Loucy (cell line): Measurements from ENCODE around the gene CRYBA2.

Experiments used
- H2AFZ ChIP-seq: fragments of 200-600 bp; sonication (generic); 2 replicates; pipeline ENCODE4 v1.6.0; 2016; ENCODE audit warnings: antibody characterized with exemption, mild to moderate bottlenecking, low read length, moderate library complexity
- H3F3A ChIP-seq: fragments of 200-600 bp; 2 replicates; pipeline ENCODE4 v1.6.0; 2016; ENCODE audit warnings: antibody characterized with exemption, low read depth, mild to moderate bottlenecking
- H3K27me3 ChIP-seq: fragments of 200-600 bp; sonication (generic); 2 replicates; pipeline ENCODE4 v1.6.1; 2014; ENCODE audit warnings: low read length, mild to moderate bottlenecking; ENCODE audit not compliant: insufficient read depth, poor library complexity, severe bottlenecking
- H3K36me3 ChIP-seq: fragments of 200-600 bp; sonication (generic); 2 replicates; pipeline ENCODE4 v1.6.1; 2016; ENCODE audit warnings: low read length; ENCODE audit not compliant: insufficient read depth
- H3K4me1 ChIP-seq: fragments of 200-600 bp; sonication (generic); 2 replicates; pipeline ENCODE4 v1.5.1; 2014; ENCODE audit warnings: low read length, mild to moderate bottlenecking; ENCODE audit not compliant: insufficient read depth, poor library complexity, severe bottlenecking
- H3K4me2 ChIP-seq: fragments of 200-600 bp; sonication (generic); 2 replicates; pipeline ENCODE4 v1.6.0; 2014; ENCODE audit warnings: antibody characterized with exemption, low read length, low read depth, mild to moderate bottlenecking; ENCODE audit not compliant: poor library complexity, severe bottlenecking
- H3K4me3 ChIP-seq: fragments of 200-600 bp; sonication (generic); 2 replicates; pipeline ENCODE4 v1.5.1; 2014; ENCODE audit warnings: low read length, mild to moderate bottlenecking, mixed read lengths; ENCODE audit not compliant: poor library complexity, severe bottlenecking
- H3K79me2 ChIP-seq: fragments of 200-600 bp; sonication (generic); 2 replicates; pipeline ENCODE4 v1.6.1; 2014; ENCODE audit warnings: low read length; ENCODE audit not compliant: insufficient read depth
- H3K9ac ChIP-seq: fragments of 200-600 bp; sonication (generic); 2 replicates; pipeline ENCODE4 v1.6.0; 2014; ENCODE audit warnings: mild to moderate bottlenecking, low read depth, low read length, moderate library complexity; ENCODE audit not compliant: poor library complexity, severe bottlenecking
- H3K9me2 ChIP-seq: fragments of 200-600 bp; sonication (generic); replicated peaks from 2 replicates; pipeline ENCODE4 v1.6.1; 2016; ENCODE audit warnings: low read depth, low read length, mixed read lengths
- H3K9me3 ChIP-seq: fragments of 200-600 bp; sonication (generic); 2 replicates; pipeline ENCODE4 v1.6.1; 2014; ENCODE audit warnings: mild to moderate bottlenecking, antibody characterized with exemption, low read length, low read depth; ENCODE audit not compliant: insufficient read depth
- H4K20me1 ChIP-seq: fragments of 200-600 bp; sonication (generic); 2 replicates; pipeline ENCODE4 v1.6.0; 2014; ENCODE audit warnings: antibody characterized with exemption, low read length, mild to moderate bottlenecking; ENCODE audit not compliant: insufficient read depth, poor library complexity, severe bottlenecking
- CTCF ChIP-seq: fragments of 200-600 bp; sonication (generic); conservative IDR thresholded peaks from 2 replicates; pipeline ENCODE4 v1.5.1; 2014; ENCODE audit warnings: mild to moderate bottlenecking, antibody characterized with exemption, low read length
- EZH2phosphoT487 ChIP-seq: fragments of 200-600 bp; IDR thresholded peaks from 2 replicates; pipeline ENCODE4 v1.6.1; 2018; ENCODE audit warnings: antibody characterized with exemption, mild to moderate bottlenecking, moderate library complexity, borderline replicate concordance

Gene CRYBA2

GRCh38 chr2:219041252-219041651 lies 48.0 kb upstream of the CRYBA2 start, which contains the start of gene CFAP65:
TSS of gene CFAP65 (minus strand) at chr2:219041516. CDS start at chr2:219039048, 2,468 bp downstream.
- H3K4me2 ChIP-seq = no peak within 1 kb of the TSS
- no peaks in the 10 kb centered on the region for H3K79me2 ChIP-seq
- no peaks in the 10 kb centered on the region for H3F3A ChIP-seq
- no peak within 1 kb of the TSS for H2AFZ ChIP-seq
- no peak within 1 kb of the TSS for H3K4me3 ChIP-seq
- TF ChIP-seq EZH2phosphoT487 = no peak
- no peak within 1 kb of the TSS for H3K9ac ChIP-seq
- H3K27me3 ChIP-seq = no peaks in the 10 kb centered on the region
- no peaks in the 10 kb centered on the region for H4K20me1 ChIP-seq
- H3K9me3 ChIP-seq = no peaks in the 10 kb centered on the region
- no peaks in the 10 kb centered on the region for H3K4me1 ChIP-seq
- H3K36me3 ChIP-seq = no peaks in the 10 kb centered on the region
- H3K9me2 ChIP-seq = no peaks in the 10 kb centered on the region

- Histone ChIP-seq H3K4me1 (no peaks in the 10 kb centered on the region), H3K36me3 (no peaks in the 10 kb centered on the region), H3K79me2 (no peaks in the 10 kb centered on the region), H3F3A (no peaks in the 10 kb centered on the region), H3K9ac (no peak overlapping the region), H3K4me3 (no peak overlapping the region), H3K9me3 (no peaks in the 10 kb centered on the region), H2AFZ (no peak overlapping the region), H3K4me2 (no peak overlapping the region), H4K20me1 (no peaks in the 10 kb centered on the region), H3K9me2 (no peaks in the 10 kb centered on the region), H3K27me3 (no peaks in the 10 kb centered on the region)
- TF ChIP-seq EZH2phosphoT487 = no peak
Measured at GRCh38 chr2:219038600-219038999, 45.4 kb upstream of the CRYBA2 start.

GRCh38 chr2:219037783-219038499 lies 44.7 kb upstream of the CRYBA2 start:
- H4K20me1 ChIP-seq = no peaks in the 10 kb centered on the region
- no peaks in the 10 kb centered on the region for H3K27me3 ChIP-seq

DNA sequence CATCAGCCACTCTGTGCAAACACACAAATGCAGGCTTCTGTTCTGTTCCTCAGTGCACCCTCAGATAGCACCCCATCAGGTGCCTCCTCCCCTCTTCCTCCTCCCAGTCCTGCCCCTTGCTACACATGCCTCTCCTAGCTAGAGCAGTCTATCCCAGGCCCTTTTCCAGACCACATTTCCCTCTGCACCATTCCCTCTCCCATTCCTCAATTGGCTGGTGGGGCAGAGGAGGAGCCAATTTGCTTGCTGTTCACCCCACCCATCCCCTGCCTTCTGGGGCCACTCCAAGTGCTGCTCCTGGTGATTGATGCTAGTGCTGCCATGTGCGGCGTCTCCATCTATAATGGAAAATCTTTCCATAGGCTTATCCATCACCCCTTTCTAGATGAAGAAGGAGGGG lies 42.7 kb upstream of the CRYBA2 start:
- no peak overlapping the region for H3K4me2 ChIP-seq
- H3K4me3 ChIP-seq = no peak overlapping the region
- H3K36me3 ChIP-seq = no peaks in the 10 kb centered on the region
- no peaks in the 10 kb centered on the region for H3K27me3 ChIP-seq
- H3F3A ChIP-seq = no peaks in the 10 kb centered on the region
- no peaks in the 10 kb centered on the region for H3K4me1 ChIP-seq
- no peak overlapping the region for H3K9ac ChIP-seq
- no peak overlapping the region for H2AFZ ChIP-seq
- no peak for TF ChIP-seq EZH2phosphoT487
- no peak for TF ChIP-seq CTCF
- H3K79me2 ChIP-seq = no peaks in the 10 kb centered on the region
- H4K20me1 ChIP-seq = no peaks in the 10 kb centered on the region
- no peaks in the 10 kb centered on the region for H3K9me3 ChIP-seq
- no peaks in the 10 kb centered on the region for H3K9me2 ChIP-seq

More at GRCh38 chr2:219037783-219038499, 44.7 kb upstream of the CRYBA2 start:
- Histone ChIP-seq H3K9ac (no peak overlapping the region), H3K9me3 (no peaks in the 10 kb centered on the region), H3K4me3 (no peak overlapping the region), H3K79me2 (no peaks in the 10 kb centered on the region), H3F3A (no peaks in the 10 kb centered on the region), H3K9me2 (no peaks in the 10 kb centered on the region), H3K4me2 (no peak overlapping the region), H2AFZ (no peak overlapping the region), H3K4me1 (no peaks in the 10 kb centered on the region), H3K36me3 (no peaks in the 10 kb centered on the region)
- TF ChIP-seq EZH2phosphoT487 (no peak), CTCF (no peak)
